HepG2 (cell line): ENCODE data around the gene GPER1. TPM values are rescaled to one million over a fixed set of nuclear protein-coding genes. Genes with fewer than 3 reads are reported as not detected.

Experiments
- JUND ChIP-seq: sonication (generic); formaldehyde crosslinking; IDR thresholded peaks from 2 replicates; pipeline ENCODE4 v1.8.0; 2022; ENCODE audit warnings: mild to moderate bottlenecking, missing genetic modification reagents
- MBD4 ChIP-seq: IDR thresholded peaks from 2 replicates; pipeline ENCODE4 v1.6.1; 2012; ENCODE audit warnings: low read length, inconsistent platforms, borderline replicate concordance
- NFIB ChIP-seq: sonication (generic); formaldehyde crosslinking; IDR thresholded peaks from 2 replicates; pipeline ENCODE4 v1.9.0; 2021; ENCODE audit warnings: missing genetic modification reagents, mild to moderate bottlenecking, borderline replicate concordance
- PAX8 ChIP-seq: sonication (generic); formaldehyde crosslinking; IDR thresholded peaks from 2 replicates; pipeline ENCODE4 v1.8.0; 2022; ENCODE audit warnings: mild to moderate bottlenecking, missing genetic modification reagents, borderline replicate concordance
- PHF20 ChIP-seq: sonication (generic); formaldehyde crosslinking; IDR thresholded peaks from 2 replicates; pipeline ENCODE4 v1.5.0; 2020; ENCODE audit warnings: mild to moderate bottlenecking, missing genetic modification reagents
- RXRA ChIP-seq: sonication (generic); formaldehyde crosslinking; IDR thresholded peaks from 2 replicates; pipeline ENCODE4 v1.5.1; 2020; ENCODE audit warnings: missing genetic modification reagents
- ZBTB46 ChIP-seq: sonication (generic); formaldehyde crosslinking; IDR thresholded peaks from 2 replicates; pipeline ENCODE4 v1.4.0; 2020; ENCODE audit warnings: mild to moderate bottlenecking, missing genetic modification reagents, borderline replicate concordance
- ZC3H13 ChIP-seq: sonication (generic); formaldehyde crosslinking; IDR thresholded peaks from 2 replicates; pipeline ENCODE4 v1.8.1; 2023; ENCODE audit warnings: mild to moderate bottlenecking, missing genetic modification reagents, moderate library complexity
- ZHX1 ChIP-seq: sonication (generic); formaldehyde crosslinking; IDR thresholded peaks from 2 replicates; pipeline ENCODE4 v1.8.1; 2022; ENCODE audit warnings: low read depth, mild to moderate bottlenecking, missing genetic modification reagents
- ZNF253 ChIP-seq: sonication (generic); formaldehyde crosslinking; IDR thresholded peaks from 2 replicates; pipeline ENCODE4 v1.8.0; 2022; ENCODE audit warnings: mild to moderate bottlenecking, missing genetic modification reagents, borderline replicate concordance
- ZNF280D ChIP-seq: sonication (generic); formaldehyde crosslinking; IDR thresholded peaks from 2 replicates; pipeline ENCODE4 v1.5.1; 2020; ENCODE audit warnings: mild to moderate bottlenecking, missing genetic modification reagents
- ZNF343 ChIP-seq: sonication (generic); formaldehyde crosslinking; IDR thresholded peaks from 2 replicates; pipeline ENCODE4 v1.4.0; 2020; ENCODE audit warnings: mild to moderate bottlenecking, missing genetic modification reagents
- ZNF609 ChIP-seq: sonication (generic); formaldehyde crosslinking; IDR thresholded peaks from 2 replicates; pipeline ENCODE4 v1.4.0; 2020; ENCODE audit warnings: mild to moderate bottlenecking, missing genetic modification reagents, borderline replicate concordance
- polyA plus RNA-seq, 8 experiments: library from polyadenylated mRNA; depleted of rRNA in 3 of 8; stranded (reverse) in 7 of 8; unstranded in 1 of 8; fragments of >200 nt; fragmentation: Illumina TruSeq in 4 of 8; extraction: Trizol in 4 of 8; gene quantifications; 2 replicates each; pipeline versions ENCODE4 v1.2.1 to v1.2.3, GENCODE V29; 2011 to 2016; ENCODE audit warnings: low read depth in 4 of 8, missing spikeins in 1 of 8, mixed read lengths in 1 of 8; ENCODE audit not compliant: insufficient read depth in 1 of 8
- total RNA-seq, 5 experiments: library from RNA; depleted of rRNA; stranded (reverse); fragments of >200 nt; fragmentation: Illumina TruSeq; extraction: Trizol; gene quantifications; 2 replicates each; pipeline ENCODE4 v1.2.3, GENCODE V29; 2016; ENCODE audit warnings: low read depth in 1 of 5

The GPER1 gene
- total and polyA plus RNA-seq, 2 of the 13 experiments (the other 11 are each of a cell fraction or from before 2014, with no cell fraction given), result 12.7 to 19.7 TPM

GRCh38 chr7:1101563-1102431 is 13.9 kb downstream of the GPER1 start (continued):
- no peak for TF ChIP-seq ZNF609 (CRISPR knock-in tag)
- peak; percentile 37; the same call in 1 of the 2 replicates for TF ChIP-seq RXRA (CRISPR knock-in tag)
- 0 out of 2 replicates have a peak, but pooled peaks have one; percentile 71 for TF ChIP-seq ZNF253
- no peak for TF ChIP-seq PAX8 (CRISPR knock-in tag)
- no peak for TF ChIP-seq JUND
- no peak for TF ChIP-seq PHF20 (CRISPR knock-in tag)
- 0 out of 2 replicates have a peak, but pooled peaks have one; percentile 47 for TF ChIP-seq ZHX1
- no peak for TF ChIP-seq ZBTB46 (CRISPR knock-in tag)
- no peak for TF ChIP-seq ZNF280D
- TF ChIP-seq ZC3H13, result no peak; the same call in 1 of the 2 replicates
- TF ChIP-seq MBD4, result no peak
- no peak for TF ChIP-seq NFIB (CRISPR knock-in tag)
- no peak for TF ChIP-seq ZNF343 (CRISPR knock-in tag)
